Subcutaneous adipose tissue (tissue), 4 donors: Measurements from ENCODE around the gene KRT40. TPM values are rescaled to one million over a fixed set of nuclear protein-coding genes. Genes with fewer than 3 reads are reported as not detected.

ENCODE experiments used
- total RNA-seq, 4 donors: library from RNA; depleted of rRNA; stranded (reverse); fragments of >200 nt; gene quantifications; one replicate each; pipeline ENCODE4 v1.1.0, GENCODE V29; 2016
- TF ChIP-seq, protein P1 (sequence below): fragments of 450-650 bp; IDR thresholded peaks from one replicate; pipeline ENCODE4 v1.5.1; 2016; ENCODE audit warnings: low read depth, mild to moderate bottlenecking, control low read depth, antibody characterized with exemption, moderate library complexity

KRT40 gene
- total RNA-seq, 4 donors from 2014 or later, result not detected

DNA sequence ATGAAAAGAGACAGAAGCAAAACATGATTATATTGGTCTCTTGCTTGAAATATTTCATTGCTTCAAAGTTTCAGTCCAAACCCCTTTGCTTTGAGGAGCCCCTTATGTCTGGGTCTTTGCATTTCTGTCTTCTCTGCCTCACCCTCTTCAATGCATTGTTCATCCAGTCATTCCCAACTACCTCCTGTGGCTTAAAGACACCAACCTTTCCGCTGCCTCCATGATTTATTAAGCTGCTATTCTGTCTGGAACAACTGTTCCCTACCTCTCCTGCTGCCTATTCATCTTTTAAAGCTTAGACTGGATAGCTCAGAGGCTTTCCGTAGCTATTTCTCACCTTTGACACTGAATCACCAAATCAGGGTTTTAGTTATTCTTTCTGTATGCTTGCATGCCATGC, 13.2 kb upstream of the KRT40 start:
- TF ChIP-seq, protein P1, sequence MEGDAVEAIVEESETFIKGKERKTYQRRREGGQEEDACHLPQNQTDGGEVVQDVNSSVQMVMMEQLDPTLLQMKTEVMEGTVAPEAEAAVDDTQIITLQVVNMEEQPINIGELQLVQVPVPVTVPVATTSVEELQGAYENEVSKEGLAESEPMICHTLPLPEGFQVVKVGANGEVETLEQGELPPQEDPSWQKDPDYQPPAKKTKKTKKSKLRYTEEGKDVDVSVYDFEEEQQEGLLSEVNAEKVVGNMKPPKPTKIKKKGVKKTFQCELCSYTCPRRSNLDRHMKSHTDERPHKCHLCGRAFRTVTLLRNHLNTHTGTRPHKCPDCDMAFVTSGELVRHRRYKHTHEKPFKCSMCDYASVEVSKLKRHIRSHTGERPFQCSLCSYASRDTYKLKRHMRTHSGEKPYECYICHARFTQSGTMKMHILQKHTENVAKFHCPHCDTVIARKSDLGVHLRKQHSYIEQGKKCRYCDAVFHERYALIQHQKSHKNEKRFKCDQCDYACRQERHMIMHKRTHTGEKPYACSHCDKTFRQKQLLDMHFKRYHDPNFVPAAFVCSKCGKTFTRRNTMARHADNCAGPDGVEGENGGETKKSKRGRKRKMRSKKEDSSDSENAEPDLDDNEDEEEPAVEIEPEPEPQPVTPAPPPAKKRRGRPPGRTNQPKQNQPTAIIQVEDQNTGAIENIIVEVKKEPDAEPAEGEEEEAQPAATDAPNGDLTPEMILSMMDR, result no peak

DNA sequence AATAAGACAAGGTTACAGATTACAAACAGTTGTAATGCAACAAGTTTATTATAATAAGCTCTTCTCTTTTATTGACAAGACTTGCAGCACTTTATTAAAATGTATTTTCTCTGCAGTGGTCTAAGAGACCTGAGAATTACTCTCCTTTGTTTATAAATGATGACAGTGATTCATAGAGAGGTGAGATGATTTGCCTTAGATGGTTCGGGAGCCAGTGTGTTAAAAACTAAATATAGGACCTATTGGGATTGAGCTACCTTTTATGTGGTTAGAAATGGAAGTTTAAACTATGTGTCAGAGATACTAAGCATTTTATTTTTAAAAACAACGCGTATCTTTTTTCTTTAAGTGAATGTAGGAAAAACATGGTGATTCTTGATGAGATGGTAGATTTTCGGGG, 12.7 kb upstream of the KRT40 start:
- TF ChIP-seq, protein P1, result no peak

DNA sequence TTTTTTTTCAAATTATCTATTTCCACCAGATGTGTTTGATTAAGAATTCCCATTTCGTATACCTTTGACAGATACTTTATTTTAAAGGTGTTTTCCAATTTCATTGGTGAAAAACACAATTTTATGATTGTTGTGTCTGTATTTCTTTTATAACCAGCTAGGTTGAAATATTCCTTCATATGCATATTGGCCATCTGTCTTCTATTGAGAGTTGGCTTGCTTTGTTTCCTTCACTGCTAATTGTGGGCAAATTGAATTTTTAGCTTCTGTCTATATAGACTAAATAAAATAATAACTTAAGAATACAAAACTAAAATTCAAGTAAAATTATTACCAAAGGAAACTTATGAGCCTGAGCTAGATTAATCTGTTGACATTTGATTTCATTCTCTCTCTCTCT, 11.0 kb upstream of the KRT40 start:
- TF ChIP-seq, protein P1, result no peak

DNA sequence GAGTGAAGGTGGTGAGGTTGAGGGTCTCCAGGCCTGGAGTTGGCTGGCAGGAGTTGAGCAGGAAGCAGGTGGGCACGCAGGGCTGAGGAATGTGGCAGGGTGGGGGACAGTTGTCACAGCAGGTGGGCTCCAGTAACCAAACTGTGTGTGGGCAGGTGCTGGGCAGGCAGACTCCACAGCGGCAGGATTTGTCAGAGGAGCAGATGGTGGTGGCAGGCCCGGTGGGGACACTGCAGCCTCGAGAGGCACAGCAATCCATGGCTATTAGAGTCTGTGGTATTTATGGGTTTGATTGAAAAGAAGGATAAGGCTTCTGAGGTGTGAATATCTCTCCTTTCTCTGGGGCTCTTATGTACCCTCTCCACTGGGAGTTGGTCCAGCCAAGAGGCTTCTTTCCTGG, 9.7 kb upstream of the KRT40 start, which contains the start of gene KRTAP3-3:
KRTAP3-3 (minus strand) TSS at position 326 of the 400 bp plus-strand sequence; CDS start at position 259, 67 bp downstream.
- TF ChIP-seq, protein P1, result no peak

DNA sequence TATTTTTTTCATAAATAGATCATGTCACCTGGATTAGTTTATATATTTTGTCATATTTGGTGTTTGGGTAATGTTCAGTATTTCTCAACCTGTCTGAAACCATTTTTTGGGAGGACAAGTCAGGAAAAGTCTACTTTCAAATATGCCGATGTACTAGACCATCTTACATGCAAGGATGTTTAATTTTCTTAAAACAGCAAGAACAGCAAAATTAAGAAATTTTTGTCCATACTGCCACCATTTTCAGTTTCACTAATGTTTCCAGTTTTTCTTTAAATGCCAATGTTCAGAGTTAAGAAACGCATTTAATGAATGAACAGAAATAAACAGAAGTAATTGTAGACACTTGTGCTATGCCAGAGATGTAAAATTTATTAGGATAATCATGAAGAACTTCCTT, 9.0 kb upstream of the KRT40 start:
- TF ChIP-seq, protein P1, result no peak

DNA sequence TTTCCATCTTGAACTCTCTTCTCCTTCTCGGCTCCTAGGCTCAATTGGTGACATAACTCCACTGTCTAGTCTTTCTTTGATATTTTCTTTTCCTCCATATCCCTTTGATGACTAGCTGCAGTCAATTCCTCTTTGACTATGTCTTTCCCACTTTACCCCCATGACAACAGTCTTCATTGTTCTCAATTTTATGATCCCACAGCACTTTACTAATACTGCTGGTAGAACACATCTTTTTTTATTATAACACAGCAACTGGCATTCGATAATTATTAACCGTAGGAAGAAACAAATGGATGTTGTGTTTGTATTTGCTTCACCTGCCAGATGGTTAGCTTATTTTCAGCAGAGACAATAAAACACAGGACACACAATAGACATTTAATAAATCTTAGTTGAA, 8.5 kb upstream of the KRT40 start:
- TF ChIP-seq, protein P1, result no peak

DNA sequence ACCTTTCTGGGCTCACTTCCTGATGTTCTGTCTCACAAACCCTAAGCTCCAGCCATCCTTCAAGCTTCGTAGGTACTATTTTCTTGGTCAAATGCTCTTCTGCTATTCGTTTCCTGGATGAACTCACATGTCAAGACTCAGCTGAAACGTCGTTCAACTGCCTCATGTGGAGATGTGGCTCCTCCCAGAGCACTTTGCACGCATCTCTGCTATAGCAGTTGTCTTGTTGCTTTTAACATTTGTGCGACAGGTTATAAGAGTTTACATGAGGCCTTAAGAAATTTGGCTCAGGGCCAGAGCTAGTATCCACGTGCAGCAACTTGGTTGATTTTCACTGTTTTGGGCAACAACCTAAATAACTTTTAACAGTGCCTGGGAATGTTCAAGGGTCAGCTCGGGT, 2.8 kb upstream of the KRT40 start:
- TF ChIP-seq, protein P1, result no peak
